Measurements from ENCODE around the gene SYNGR1. TPM values are rescaled to one million over a fixed set of nuclear protein-coding genes. Genes with fewer than 3 reads are reported as not detected.

SYNGR1 gene
- polyA plus RNA-seq (2013, experiment 1 of 2), result 27.7 TPM
- 26.2 TPM for polyA plus RNA-seq (2013, experiment 2 of 2)

GRCh38 chr22:39349967-39350726 lies at the start of gene SYNGR1:
Gene SYNGR1, plus strand, starts transcription at chr22:39349991. Its CDS starts 20 bp downstream, at chr22:39350011.
- H3K4me2 ChIP-seq (ENCODE audit: insufficient read depth, low read length, poor library complexity, severe bottlenecking), result peak within 1 kb of the TSS; percentile 77
- peak within 1 kb of the TSS; percentile 99 for H3K9ac ChIP-seq (ENCODE audit: low read depth, low read length, poor library complexity)
- H3K79me1 ChIP-seq (ENCODE audit: low read depth, low read length), result peaks cover 4% of the 10 kb centered on the region
- H3K27ac ChIP-seq (replicated peaks; ENCODE audit: low read length), result no peak within 1 kb of the TSS
- DNase-seq (ENCODE audit: low spot score), result peak; percentile 49
- H3K14ac ChIP-seq (ENCODE audit: low read length), result peak within 1 kb of the TSS; percentile 97
- H2BK12ac ChIP-seq (ENCODE audit: low read length), result peak within 1 kb of the TSS; percentile 93
- H3K9me3 ChIP-seq (replicated peaks in 1 of 2; ENCODE audit: control insufficient read depth in 2 of 2, insufficient read depth in 1 of 2, low read depth in 1 of 2, low read length in 2 of 2), result peaks cover 0 to 2% of the 10 kb centered on the region in 2 donors
- peaks cover 0 to 3% of the 10 kb centered on the region in 2 donors for H3K36me3 ChIP-seq (replicated peaks in 1 of 2; ENCODE audit: control insufficient read depth in 2 of 2, insufficient read depth in 2 of 2, low read length in 2 of 2)
- no peak within 1 kb of the TSS for H3K4ac ChIP-seq (ENCODE audit: low read length)
- WGBS, 2 donors (ENCODE audit: extremely low coverage in 2 of 2, insufficient read length in 2 of 2, insufficient replicate concordance in 1 of 2), result no CpG with 5 or more reads among the region's 87 CpGs
- peak within 1 kb of the TSS; percentile 75 for H4K8ac ChIP-seq (ENCODE audit: low read depth, low read length)
- H2BK15ac ChIP-seq (ENCODE audit: low read length), result peak within 1 kb of the TSS; percentile 19
- peaks cover 15 to 23% of the 10 kb centered on the region in 2 donors for H3K4me1 ChIP-seq (ENCODE audit: control insufficient read depth in 2 of 2, insufficient read depth in 1 of 2, low read depth in 1 of 2, low read length in 2 of 2)
- H3K4me3 ChIP-seq (ENCODE audit: low read length in 2 of 2), result peak within 1 kb of the TSS; percentile 92 to 99
- H2BK120ac ChIP-seq (ENCODE audit: low read depth, low read length), result no peak within 1 kb of the TSS
- H3K18ac ChIP-seq (ENCODE audit: low read length), result peak within 1 kb of the TSS; percentile 97
- peak within 1 kb of the TSS; percentile 98 for H2AK5ac ChIP-seq (ENCODE audit: low read depth, low read length)
- peaks cover 0 to 2% (median 0%) of the 10 kb centered on the region in 3 experiments for H3K27me3 ChIP-seq (ENCODE audit: control insufficient read depth in 3 of 3, insufficient read depth in 3 of 3, low read depth in 1 of 3, low read length in 3 of 3)
- H4K91ac ChIP-seq (ENCODE audit: low read depth, low read length, poor library complexity), result no peak within 1 kb of the TSS
- peak within 1 kb of the TSS; percentile 26 for H2BK5ac ChIP-seq (ENCODE audit: low read length)
- H3K23ac ChIP-seq (ENCODE audit: low read depth, low read length, poor library complexity), result peak within 1 kb of the TSS; percentile 97
- H2AFZ ChIP-seq (ENCODE audit: low read length), result peak within 1 kb of the TSS; percentile 96

- Histone ChIP-seq H3K79me1 (ENCODE audit: low read depth, low read length) (no peaks in the 10 kb centered on the region), H3K4me3 (ENCODE audit: low read length in 2 of 2) (peak overlapping the region in 1 of 2 donors; percentile 21), H4K91ac (ENCODE audit: low read depth, low read length, poor library complexity) (no peak overlapping the region), H3K27me3 (ENCODE audit: control insufficient read depth in 3 of 3, insufficient read depth in 3 of 3, low read depth in 1 of 3, low read length in 3 of 3) (no peaks in the 10 kb centered on the region), H3K9me3 (replicated peaks in 1 of 2; ENCODE audit: control insufficient read depth in 2 of 2, insufficient read depth in 1 of 2, low read depth in 1 of 2, low read length in 2 of 2) (peaks cover 0 to 8% of the 10 kb centered on the region in 2 donors), H2BK15ac (ENCODE audit: low read length) (peak overlapping the region; percentile 79), H3K4me1 (ENCODE audit: control insufficient read depth in 2 of 2, insufficient read depth in 1 of 2, low read depth in 1 of 2, low read length in 2 of 2) (peaks cover 18 to 20% of the 10 kb centered on the region in 2 donors), H3K27ac (replicated peaks; ENCODE audit: low read length) (no peak overlapping the region), H2AK5ac (ENCODE audit: low read depth, low read length) (peak overlapping the region; percentile 11), H2BK12ac (ENCODE audit: low read length) (peak overlapping the region; percentile 12), H2BK5ac (ENCODE audit: low read length) (no peak overlapping the region), H3K14ac (ENCODE audit: low read length) (peak overlapping the region; percentile 85), H3K18ac (ENCODE audit: low read length) (peak overlapping the region; percentile 90), H3K36me3 (replicated peaks in 1 of 2; ENCODE audit: control insufficient read depth in 2 of 2, insufficient read depth in 2 of 2, low read length in 2 of 2) (no peaks in the 10 kb centered on the region), H2AFZ (ENCODE audit: low read length) (peak overlapping the region; percentile 82), H3K4me2 (ENCODE audit: insufficient read depth, low read length, poor library complexity, severe bottlenecking) (no peak overlapping the region), H2BK120ac (ENCODE audit: low read depth, low read length) (peak overlapping the region; percentile 6), H3K9ac (ENCODE audit: low read depth, low read length, poor library complexity) (no peak overlapping the region), H4K8ac (ENCODE audit: low read depth, low read length) (peak overlapping the region; percentile 84), H3K23ac (ENCODE audit: low read depth, low read length, poor library complexity) (no peak overlapping the region), H3K4ac (ENCODE audit: low read length) (no peak overlapping the region)
- no peak for DNase-seq (ENCODE audit: low spot score)
- WGBS, 2 donors (ENCODE audit: extremely low coverage in 2 of 2, insufficient read length in 2 of 2, insufficient replicate concordance in 1 of 2), result no CpG with 5 or more reads among the region's 19 CpGs
These were observed 49.5 kb upstream of the SYNGR1 start for GRCh38 chr22:39300186-39300830.

GRCh38 chr22:39301108-39301507 lies 48.7 kb upstream of the SYNGR1 start:
- H2BK12ac ChIP-seq (ENCODE audit: low read length), result peak overlapping the region; percentile 60
- no peak overlapping the region for H2AFZ ChIP-seq (ENCODE audit: low read length)
- no peak overlapping the region for H2BK120ac ChIP-seq (ENCODE audit: low read depth, low read length)
- no peak overlapping the region for H3K9ac ChIP-seq (ENCODE audit: low read depth, low read length, poor library complexity)
- no peak overlapping the region for H3K27ac ChIP-seq (replicated peaks; ENCODE audit: low read length)
- no peaks in the 10 kb centered on the region for H3K27me3 ChIP-seq (ENCODE audit: control insufficient read depth in 3 of 3, insufficient read depth in 3 of 3, low read depth in 1 of 3, low read length in 3 of 3)
- DNase-seq (ENCODE audit: low spot score), result no peak
- H2BK15ac ChIP-seq (ENCODE audit: low read length), result no peak overlapping the region
- no peak overlapping the region for H4K91ac ChIP-seq (ENCODE audit: low read depth, low read length, poor library complexity)
- no CpG with 5 or more reads among the region's 9 CpGs for WGBS, 2 donors (ENCODE audit: extremely low coverage in 2 of 2, insufficient read length in 2 of 2, insufficient replicate concordance in 1 of 2)
- H3K4me2 ChIP-seq (ENCODE audit: insufficient read depth, low read length, poor library complexity, severe bottlenecking), result no peak overlapping the region
- H3K4me1 ChIP-seq (ENCODE audit: control insufficient read depth in 2 of 2, insufficient read depth in 1 of 2, low read depth in 1 of 2, low read length in 2 of 2), result peaks cover 18 to 20% of the 10 kb centered on the region in 2 donors
- no peak overlapping the region for H2BK5ac ChIP-seq (ENCODE audit: low read length)
- H3K4ac ChIP-seq (ENCODE audit: low read length), result no peak overlapping the region
- H3K9me3 ChIP-seq (replicated peaks in 1 of 2; ENCODE audit: control insufficient read depth in 2 of 2, insufficient read depth in 1 of 2, low read depth in 1 of 2, low read length in 2 of 2), result peaks cover 0 to 8% of the 10 kb centered on the region in 2 donors
- H3K4me3 ChIP-seq (ENCODE audit: low read length in 2 of 2), result no peak overlapping the region
- peak overlapping the region; percentile 53 for H2AK5ac ChIP-seq (ENCODE audit: low read depth, low read length)
- H3K14ac ChIP-seq (ENCODE audit: low read length), result no peak overlapping the region
- no peak overlapping the region for H4K8ac ChIP-seq (ENCODE audit: low read depth, low read length)
- no peaks in the 10 kb centered on the region for H3K36me3 ChIP-seq (replicated peaks in 1 of 2; ENCODE audit: control insufficient read depth in 2 of 2, insufficient read depth in 2 of 2, low read length in 2 of 2)
- H3K18ac ChIP-seq (ENCODE audit: low read length), result no peak overlapping the region
- H3K79me1 ChIP-seq (ENCODE audit: low read depth, low read length), result no peaks in the 10 kb centered on the region
- peak overlapping the region; percentile 57 for H3K23ac ChIP-seq (ENCODE audit: low read depth, low read length, poor library complexity)

- no peak overlapping the region for H3K27ac ChIP-seq (replicated peaks; ENCODE audit: low read length)
- no peaks in the 10 kb centered on the region for H3K27me3 ChIP-seq (ENCODE audit: control insufficient read depth in 3 of 3, insufficient read depth in 3 of 3, low read depth in 1 of 3, low read length in 3 of 3)
- no peaks in the 10 kb centered on the region for H3K36me3 ChIP-seq (replicated peaks in 1 of 2; ENCODE audit: control insufficient read depth in 2 of 2, insufficient read depth in 2 of 2, low read length in 2 of 2)
- no peak overlapping the region for H2AK5ac ChIP-seq (ENCODE audit: low read depth, low read length)
- no peak overlapping the region for H3K18ac ChIP-seq (ENCODE audit: low read length)
- no peak overlapping the region for H2BK15ac ChIP-seq (ENCODE audit: low read length)
- peaks cover 0 to 8% of the 10 kb centered on the region in 2 donors for H3K9me3 ChIP-seq (replicated peaks in 1 of 2; ENCODE audit: control insufficient read depth in 2 of 2, insufficient read depth in 1 of 2, low read depth in 1 of 2, low read length in 2 of 2)
- no peak overlapping the region for H3K9ac ChIP-seq (ENCODE audit: low read depth, low read length, poor library complexity)
- no peak overlapping the region for H4K91ac ChIP-seq (ENCODE audit: low read depth, low read length, poor library complexity)
- no peak for DNase-seq (ENCODE audit: low spot score)
- no peak overlapping the region for H2AFZ ChIP-seq (ENCODE audit: low read length)
- no peak overlapping the region for H4K8ac ChIP-seq (ENCODE audit: low read depth, low read length)
- no peak overlapping the region for H3K4me3 ChIP-seq (ENCODE audit: low read length in 2 of 2)
- no peaks in the 10 kb centered on the region for H3K79me1 ChIP-seq (ENCODE audit: low read depth, low read length)
- WGBS, 2 donors (ENCODE audit: extremely low coverage in 2 of 2, insufficient read length in 2 of 2, insufficient replicate concordance in 1 of 2), result no CpG with 5 or more reads among the region's 7 CpGs
- H3K4ac ChIP-seq (ENCODE audit: low read length), result no peak overlapping the region
- peaks cover 18 to 20% of the 10 kb centered on the region in 2 donors for H3K4me1 ChIP-seq (ENCODE audit: control insufficient read depth in 2 of 2, insufficient read depth in 1 of 2, low read depth in 1 of 2, low read length in 2 of 2)
- H3K14ac ChIP-seq (ENCODE audit: low read length), result no peak overlapping the region
- H2BK5ac ChIP-seq (ENCODE audit: low read length), result no peak overlapping the region
- H3K4me2 ChIP-seq (ENCODE audit: insufficient read depth, low read length, poor library complexity, severe bottlenecking), result no peak overlapping the region
- H2BK120ac ChIP-seq (ENCODE audit: low read depth, low read length), result no peak overlapping the region
- no peak overlapping the region for H2BK12ac ChIP-seq (ENCODE audit: low read length)
- H3K23ac ChIP-seq (ENCODE audit: low read depth, low read length, poor library complexity), result no peak overlapping the region
These were observed 47.9 kb upstream of the SYNGR1 start for GRCh38 chr22:39301926-39302325.
